GM12878 (cell line): ENCODE results near the gene YAP1. TPM values are rescaled to one million over a fixed set of nuclear protein-coding genes. Genes with fewer than 3 reads are reported as not detected.

Source experiments
- ATAC-seq: fragments of 200-7000 bp; cut with Tn5 transposase; 3 replicates; pipeline ENCODE4 v1.9.1; 2020; ENCODE audit warnings: mild to moderate bottlenecking, moderate library complexity
- BruUV-seq: library from RNA; stranded (reverse); fragments of 400-500 nt; replicated peaks from 2 replicates; lab custom pipeline; 2021; lab: Mats Ljungman, UMichigan
- CTCF ChIA-PET: fragments of 300-600 bp; sonication (Branson Sonifier 250); formaldehyde crosslinking; extraction: SDS; loops from one replicate; lab custom pipeline; 2021; ENCODE audit warnings: inconsistent platforms; lab: Yijun Ruan, JAX
- POLR2A ChIA-PET: fragments of 350-600 bp; formaldehyde crosslinking; extraction: SDS; loops from one replicate; lab custom pipeline; 2021; ENCODE audit warnings: inconsistent platforms; lab: Charles Lee
- RAD21 ChIA-PET: fragments of 300-600 bp; sonication (Branson Sonifier 250); formaldehyde crosslinking; loops from one replicate; lab custom pipeline; 2023; ENCODE audit warnings: antibody characterized with exemption; ENCODE audit not compliant: unreplicated experiment; lab: Charles Lee
- SMC1A ChIA-PET: fragments of 300-600 bp; sonication (Branson Sonifier 250); formaldehyde crosslinking; loops from one replicate; lab custom pipeline; 2023; ENCODE audit not compliant: unreplicated experiment, uncharacterized antibody; lab: Charles Lee
- DNase-seq: peaks from one replicate; pipeline ENCODE4 v3.0.0-alpha.2; 2011; ENCODE audit warnings: low read depth, low spot score
- FAIRE-seq: peaks from 3 replicates; lab custom pipeline; 2011; peaks lifted over from hg19 to GRCh38; lab: Jason Lieb, UNC
- H2AFZ ChIP-seq: 2 replicates; pipeline ENCODE4 v1.6.0; 2011; ENCODE audit warnings: low read depth, low read length, control low read depth; ENCODE audit not compliant: control insufficient read depth
- H3K27ac ChIP-seq: 2 replicates; pipeline ENCODE4 v1.5.1; 2011; ENCODE audit warnings: control low read depth; ENCODE audit not compliant: control insufficient read depth, insufficient read depth
- H3K27me3 ChIP-seq, 2 experiments: replicated peaks in 1 of 2; 2 replicates each; pipeline versions ENCODE4 v1.6.0 to v1.6.1; 2011; ENCODE audit warnings: low read length in 1 of 2; ENCODE audit not compliant: control insufficient read depth in 2 of 2, insufficient read depth in 2 of 2
- H3K36me3 ChIP-seq, 2 experiments: 2 replicates each; pipeline ENCODE4 v1.5.1; 2011; ENCODE audit warnings: low read length in 1 of 2; ENCODE audit not compliant: control insufficient read depth in 2 of 2, insufficient read depth in 2 of 2
- H3K4me1 ChIP-seq: 2 replicates; pipeline ENCODE4 v1.6.1; 2011; ENCODE audit warnings: mild to moderate bottlenecking, low read length, moderate library complexity, mixed read lengths; ENCODE audit not compliant: control insufficient read depth, insufficient read depth
- H3K4me2 ChIP-seq: 2 replicates; pipeline ENCODE4 v1.6.0; 2011; ENCODE audit warnings: control low read depth; ENCODE audit not compliant: control insufficient read depth, insufficient read depth
- H3K4me3 ChIP-seq: fragments of 200-600 bp; sonication (generic); 2 replicates; pipeline ENCODE4 v1.5.1; 2016
- H3K79me2 ChIP-seq: 2 replicates; pipeline ENCODE4 v1.6.0; 2011; ENCODE audit warnings: low read length; ENCODE audit not compliant: control insufficient read depth, insufficient read depth
- H3K9ac ChIP-seq: 2 replicates; pipeline ENCODE4 v1.8.0; 2011; ENCODE audit warnings: low read length, control low read depth, mixed read lengths; ENCODE audit not compliant: control insufficient read depth, insufficient read depth
- H3K9me3 ChIP-seq: replicated peaks from 3 replicates; pipeline ENCODE4 v1.5.1; 2011; ENCODE audit warnings: mild to moderate bottlenecking, low read length; ENCODE audit not compliant: control insufficient read depth, insufficient read depth
- H4K20me1 ChIP-seq: 2 replicates; pipeline ENCODE4 v1.6.0; 2011; ENCODE audit not compliant: control insufficient read depth, insufficient read depth
- BACH1 ChIP-seq: fragments of 450-650 bp; IDR thresholded peaks from 2 replicates; pipeline ENCODE4 v1.6.1; 2017; ENCODE audit warnings: mild to moderate bottlenecking, borderline replicate concordance
- CHD1 ChIP-seq: IDR thresholded peaks from 2 replicates; pipeline ENCODE4 v1.6.1; 2012; ENCODE audit warnings: low read depth, low read length, improper control_type of control experiment
- FOXM1 ChIP-seq: IDR thresholded peaks from 2 replicates; pipeline ENCODE4 v1.6.1; 2012; ENCODE audit warnings: low read depth, mild to moderate bottlenecking, inconsistent platforms, low read length, moderate library complexity
- KAT2A ChIP-seq: conservative IDR thresholded peaks from 2 replicates; pipeline ENCODE4 v1.6.1; 2011; ENCODE audit warnings: low read depth, low read length; ENCODE audit not compliant: control insufficient read depth
- PAX5 ChIP-seq: IDR thresholded peaks from 2 replicates; pipeline ENCODE4 v1.6.1; 2011; ENCODE audit warnings: low read depth, low read length, borderline replicate concordance
- POLR2AphosphoS2 ChIP-seq: IDR thresholded peaks from 2 replicates; pipeline ENCODE4 v1.6.1; 2011; ENCODE audit warnings: low read depth, mild to moderate bottlenecking, low read length, improper control_type of control experiment, moderate library complexity
- POU2F2 ChIP-seq: IDR thresholded peaks from 3 replicates; pipeline ENCODE4 v1.6.1; 2011; ENCODE audit warnings: low read depth, mild to moderate bottlenecking, low read length, borderline replicate concordance
- RB1 ChIP-seq: fragments of 450-650 bp; formaldehyde crosslinking; IDR thresholded peaks from 2 replicates; pipeline ENCODE4 v1.6.1; 2017; ENCODE audit warnings: mild to moderate bottlenecking, borderline replicate concordance
- in situ Hi-C: fragments of 300-500 bp; cut with MboI; formaldehyde crosslinking; loops from 9 replicates; pipeline ENCODE4 v1.14.3; 2018; ENCODE audit warnings: mixed read lengths
- intact Hi-C: fragments of 100-400 bp; cut with micrococcal nuclease; formaldehyde crosslinking; loops from one replicate; pipeline ENCODE4 v1.14.2; 2022; ENCODE audit not compliant: unreplicated experiment
- polyA plus RNA-seq, 11 experiments: library from polyadenylated mRNA; depleted of rRNA in 4 of 11; unstranded in 6 of 11; stranded (reverse) in 5 of 11; fragments of >200 nt; fragmentation: Nextera tagmentation in 4 of 11; fragmentation: Illumina TruSeq in 1 of 11; extraction: Ambion mirVana in 4 of 11; extraction: Trizol in 1 of 11; gene quantifications; 1 replicate in 1 of 11; 2 replicates in 10 of 11; pipeline versions ENCODE4 v1.2.1 to v1.2.3, GENCODE V29; 2011 to 2016; ENCODE audit warnings: inconsistent platforms in 2 of 11, missing spikeins in 2 of 11, low read depth in 1 of 11
- total RNA-seq, 4 experiments: library from RNA; depleted of rRNA in 3 of 4; stranded (reverse); fragments of >200 nt in 3 of 4; fragmentation: Illumina TruSeq in 1 of 4; extraction: Trizol in 1 of 4; gene quantifications; 2 replicates each; pipeline versions ENCODE4 v1.2.1 to v1.2.3, GENCODE V29; 2013 to 2021
- TF ChIP-seq, protein P1 (sequence below): IDR thresholded peaks from 2 replicates; pipeline ENCODE4 v1.6.1; 2012; ENCODE audit warnings: mild to moderate bottlenecking, low read depth, low read length
- TF ChIP-seq, protein P2 (sequence below), 3 experiments: IDR thresholded peaks in 2 of 3; conservative IDR thresholded peaks in 1 of 3; 2 replicates each; pipeline ENCODE4 v1.5.1; 2011; ENCODE audit warnings: low read depth in 3 of 3, low read length in 3 of 3, mild to moderate bottlenecking in 3 of 3, control low read depth in 2 of 3, moderate library complexity in 2 of 3, inconsistent platforms in 1 of 3, mixed read lengths in 1 of 3; ENCODE audit not compliant: control insufficient read depth in 2 of 3, insufficient read depth in 1 of 3; ENCODE audit errors: extremely low read depth in 1 of 3
- TF ChIP-seq, protein P3 (sequence below): fragments of 150-350 bp; IDR thresholded peaks from 2 replicates; pipeline ENCODE4 v1.6.1; 2016; ENCODE audit warnings: low read depth, low read length
- TF ChIP-seq, protein P4 (sequence below): fragments of 450-650 bp; conservative IDR thresholded peaks from 2 replicates; pipeline ENCODE4 v1.6.1; 2017; ENCODE audit warnings: mild to moderate bottlenecking, moderate library complexity

YAP1 gene
- total and polyA plus RNA-seq, 10 of the 15 experiments (the other 5 are each of a cell fraction or from before 2014, with no cell fraction given), result 0.03 to 0.33 (median 0.10) TPM; not detected in 6

DNA sequence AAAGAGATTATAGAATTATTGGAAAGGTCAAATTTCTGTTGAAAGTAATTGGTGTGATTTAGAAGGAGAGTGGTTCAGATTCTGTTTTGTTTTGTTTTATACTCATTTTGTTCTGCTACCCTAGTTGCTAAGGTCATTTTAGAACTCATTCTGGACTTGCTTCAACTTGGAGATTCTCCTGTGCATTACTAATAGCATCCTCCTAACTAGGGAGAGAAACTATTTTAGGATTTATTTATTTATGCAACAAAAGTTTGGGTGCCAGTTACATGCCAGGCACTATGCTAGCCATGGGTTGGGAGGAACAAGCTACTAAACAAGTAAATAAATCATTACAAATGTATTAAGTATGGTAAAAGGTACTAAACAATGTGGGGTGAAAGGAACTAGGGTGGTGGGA is 84.0 kb downstream of the YAP1 start:
- H2AFZ ChIP-seq, result no peak overlapping the region
- ATAC-seq (no peak), DNase-seq (no peak), FAIRE-seq (no peak)
- POLR2A ChIA-PET, result no interaction called here
- H3K4me2 ChIP-seq, result no peak overlapping the region
- H3K27me3 ChIP-seq, result no peaks in the 10 kb centered on the region; a peak in 1 of 4 replicates
- H3K4me3 ChIP-seq, result no peak overlapping the region
- H3K79me2 ChIP-seq, result no peaks in the 10 kb centered on the region
- SMC1A ChIA-PET, result no interaction called here
- RAD21 ChIA-PET, result no interaction called here
- in situ Hi-C loops (no loop called here), intact Hi-C loops (no loop called here)
- H4K20me1 ChIP-seq, result no peaks in the 10 kb centered on the region
- no peaks in the 10 kb centered on the region; the same call in 2 of the 3 replicates for H3K9me3 ChIP-seq
- no peak overlapping the region for H3K9ac ChIP-seq
- CTCF ChIA-PET, result interaction anchor here (1.0 kb wide), 1 partner anchor 472 kb away, joined by 3 read pairs; no protein-coding TSS in a partner anchor
- H3K27ac ChIP-seq, result no peak overlapping the region
- no TSS peak for BruUV-seq
- H3K4me1 ChIP-seq, result no peaks in the 10 kb centered on the region
- no peaks in the 10 kb centered on the region for H3K36me3 ChIP-seq
- TF ChIP-seq PAX5, result no peak
- TF ChIP-seq, protein P1, sequence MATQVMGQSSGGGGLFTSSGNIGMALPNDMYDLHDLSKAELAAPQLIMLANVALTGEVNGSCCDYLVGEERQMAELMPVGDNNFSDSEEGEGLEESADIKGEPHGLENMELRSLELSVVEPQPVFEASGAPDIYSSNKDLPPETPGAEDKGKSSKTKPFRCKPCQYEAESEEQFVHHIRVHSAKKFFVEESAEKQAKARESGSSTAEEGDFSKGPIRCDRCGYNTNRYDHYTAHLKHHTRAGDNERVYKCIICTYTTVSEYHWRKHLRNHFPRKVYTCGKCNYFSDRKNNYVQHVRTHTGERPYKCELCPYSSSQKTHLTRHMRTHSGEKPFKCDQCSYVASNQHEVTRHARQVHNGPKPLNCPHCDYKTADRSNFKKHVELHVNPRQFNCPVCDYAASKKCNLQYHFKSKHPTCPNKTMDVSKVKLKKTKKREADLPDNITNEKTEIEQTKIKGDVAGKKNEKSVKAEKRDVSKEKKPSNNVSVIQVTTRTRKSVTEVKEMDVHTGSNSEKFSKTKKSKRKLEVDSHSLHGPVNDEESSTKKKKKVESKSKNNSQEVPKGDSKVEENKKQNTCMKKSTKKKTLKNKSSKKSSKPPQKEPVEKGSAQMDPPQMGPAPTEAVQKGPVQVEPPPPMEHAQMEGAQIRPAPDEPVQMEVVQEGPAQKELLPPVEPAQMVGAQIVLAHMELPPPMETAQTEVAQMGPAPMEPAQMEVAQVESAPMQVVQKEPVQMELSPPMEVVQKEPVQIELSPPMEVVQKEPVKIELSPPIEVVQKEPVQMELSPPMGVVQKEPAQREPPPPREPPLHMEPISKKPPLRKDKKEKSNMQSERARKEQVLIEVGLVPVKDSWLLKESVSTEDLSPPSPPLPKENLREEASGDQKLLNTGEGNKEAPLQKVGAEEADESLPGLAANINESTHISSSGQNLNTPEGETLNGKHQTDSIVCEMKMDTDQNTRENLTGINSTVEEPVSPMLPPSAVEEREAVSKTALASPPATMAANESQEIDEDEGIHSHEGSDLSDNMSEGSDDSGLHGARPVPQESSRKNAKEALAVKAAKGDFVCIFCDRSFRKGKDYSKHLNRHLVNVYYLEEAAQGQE, result no peak
- TF ChIP-seq, protein P2, sequence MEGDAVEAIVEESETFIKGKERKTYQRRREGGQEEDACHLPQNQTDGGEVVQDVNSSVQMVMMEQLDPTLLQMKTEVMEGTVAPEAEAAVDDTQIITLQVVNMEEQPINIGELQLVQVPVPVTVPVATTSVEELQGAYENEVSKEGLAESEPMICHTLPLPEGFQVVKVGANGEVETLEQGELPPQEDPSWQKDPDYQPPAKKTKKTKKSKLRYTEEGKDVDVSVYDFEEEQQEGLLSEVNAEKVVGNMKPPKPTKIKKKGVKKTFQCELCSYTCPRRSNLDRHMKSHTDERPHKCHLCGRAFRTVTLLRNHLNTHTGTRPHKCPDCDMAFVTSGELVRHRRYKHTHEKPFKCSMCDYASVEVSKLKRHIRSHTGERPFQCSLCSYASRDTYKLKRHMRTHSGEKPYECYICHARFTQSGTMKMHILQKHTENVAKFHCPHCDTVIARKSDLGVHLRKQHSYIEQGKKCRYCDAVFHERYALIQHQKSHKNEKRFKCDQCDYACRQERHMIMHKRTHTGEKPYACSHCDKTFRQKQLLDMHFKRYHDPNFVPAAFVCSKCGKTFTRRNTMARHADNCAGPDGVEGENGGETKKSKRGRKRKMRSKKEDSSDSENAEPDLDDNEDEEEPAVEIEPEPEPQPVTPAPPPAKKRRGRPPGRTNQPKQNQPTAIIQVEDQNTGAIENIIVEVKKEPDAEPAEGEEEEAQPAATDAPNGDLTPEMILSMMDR (IDR thresholded peaks at IDR 0.05 in 2 of 3, conservative IDR thresholded peaks at IDR 0.05 in 1 of 3; ENCODE audit: control insufficient read depth in 2 of 3, extremely low read depth in 1 of 3, insufficient read depth in 1 of 3, low read depth in 3 of 3, low read length in 3 of 3), result no peak
- no peak for TF ChIP-seq KAT2A
- TF ChIP-seq POU2F2, result no peak
- no peak for TF ChIP-seq BACH1
- no peak for TF ChIP-seq FOXM1
- TF ChIP-seq RB1, result no peak
- no peak for TF ChIP-seq POLR2AphosphoS2
- TF ChIP-seq, protein P3, sequence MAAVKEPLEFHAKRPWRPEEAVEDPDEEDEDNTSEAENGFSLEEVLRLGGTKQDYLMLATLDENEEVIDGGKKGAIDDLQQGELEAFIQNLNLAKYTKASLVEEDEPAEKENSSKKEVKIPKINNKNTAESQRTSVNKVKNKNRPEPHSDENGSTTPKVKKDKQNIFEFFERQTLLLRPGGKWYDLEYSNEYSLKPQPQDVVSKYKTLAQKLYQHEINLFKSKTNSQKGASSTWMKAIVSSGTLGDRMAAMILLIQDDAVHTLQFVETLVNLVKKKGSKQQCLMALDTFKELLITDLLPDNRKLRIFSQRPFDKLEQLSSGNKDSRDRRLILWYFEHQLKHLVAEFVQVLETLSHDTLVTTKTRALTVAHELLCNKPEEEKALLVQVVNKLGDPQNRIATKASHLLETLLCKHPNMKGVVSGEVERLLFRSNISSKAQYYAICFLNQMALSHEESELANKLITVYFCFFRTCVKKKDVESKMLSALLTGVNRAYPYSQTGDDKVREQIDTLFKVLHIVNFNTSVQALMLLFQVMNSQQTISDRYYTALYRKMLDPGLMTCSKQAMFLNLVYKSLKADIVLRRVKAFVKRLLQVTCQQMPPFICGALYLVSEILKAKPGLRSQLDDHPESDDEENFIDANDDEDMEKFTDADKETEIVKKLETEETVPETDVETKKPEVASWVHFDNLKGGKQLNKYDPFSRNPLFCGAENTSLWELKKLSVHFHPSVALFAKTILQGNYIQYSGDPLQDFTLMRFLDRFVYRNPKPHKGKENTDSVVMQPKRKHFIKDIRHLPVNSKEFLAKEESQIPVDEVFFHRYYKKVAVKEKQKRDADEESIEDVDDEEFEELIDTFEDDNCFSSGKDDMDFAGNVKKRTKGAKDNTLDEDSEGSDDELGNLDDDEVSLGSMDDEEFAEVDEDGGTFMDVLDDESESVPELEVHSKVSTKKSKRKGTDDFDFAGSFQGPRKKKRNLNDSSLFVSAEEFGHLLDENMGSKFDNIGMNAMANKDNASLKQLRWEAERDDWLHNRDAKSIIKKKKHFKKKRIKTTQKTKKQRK, result no peak
- TF ChIP-seq, protein P4, sequence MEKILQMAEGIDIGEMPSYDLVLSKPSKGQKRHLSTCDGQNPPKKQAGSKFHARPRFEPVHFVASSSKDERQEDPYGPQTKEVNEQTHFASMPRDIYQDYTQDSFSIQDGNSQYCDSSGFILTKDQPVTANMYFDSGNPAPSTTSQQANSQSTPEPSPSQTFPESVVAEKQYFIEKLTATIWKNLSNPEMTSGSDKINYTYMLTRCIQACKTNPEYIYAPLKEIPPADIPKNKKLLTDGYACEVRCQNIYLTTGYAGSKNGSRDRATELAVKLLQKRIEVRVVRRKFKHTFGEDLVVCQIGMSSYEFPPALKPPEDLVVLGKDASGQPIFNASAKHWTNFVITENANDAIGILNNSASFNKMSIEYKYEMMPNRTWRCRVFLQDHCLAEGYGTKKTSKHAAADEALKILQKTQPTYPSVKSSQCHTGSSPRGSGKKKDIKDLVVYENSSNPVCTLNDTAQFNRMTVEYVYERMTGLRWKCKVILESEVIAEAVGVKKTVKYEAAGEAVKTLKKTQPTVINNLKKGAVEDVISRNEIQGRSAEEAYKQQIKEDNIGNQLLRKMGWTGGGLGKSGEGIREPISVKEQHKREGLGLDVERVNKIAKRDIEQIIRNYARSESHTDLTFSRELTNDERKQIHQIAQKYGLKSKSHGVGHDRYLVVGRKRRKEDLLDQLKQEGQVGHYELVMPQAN, result no peak
- no peak for TF ChIP-seq CHD1
